IMR-90 (cell line): ENCODE results near the gene SKP1. TPM values are rescaled to one million over a fixed set of nuclear protein-coding genes. Genes with fewer than 3 reads are reported as not detected.

Experiments used
- ATAC-seq: fragments of 200-7000 bp; cut with Tn5 transposase; 2 replicates; pipeline ENCODE4 v1.9.1; 2020; ENCODE audit warnings: low read depth, mild to moderate bottlenecking, moderate library complexity
- BruUV-seq: library from RNA; stranded (reverse); fragments of 400-500 nt; replicated peaks from 2 replicates; lab custom pipeline; 2021; lab: Mats Ljungman, UMichigan
- CTCF ChIA-PET: fragments of 300-600 bp; formaldehyde crosslinking; extraction: SDS; loops from one replicate; lab custom pipeline; 2021; ENCODE audit warnings: antibody characterized with exemption; lab: Yijun Ruan, JAX
- POLR2A ChIA-PET: fragments of 300-600 bp; sonication (Branson Sonifier 250); formaldehyde crosslinking; loops from one replicate; lab custom pipeline; 2022; ENCODE audit warnings: antibody characterized with exemption; ENCODE audit not compliant: unreplicated experiment; lab: Charles Lee
- DNase-seq: peaks from one replicate; pipeline ENCODE4 v3.0.0; 2013
- H2AFZ ChIP-seq: replicated peaks from 2 replicates; pipeline ENCODE3; 2013; ENCODE audit warnings: low read length, mild to moderate bottlenecking; ENCODE audit not compliant: poor library complexity
- H2AK5ac ChIP-seq: 2 replicates; pipeline ENCODE4 v1.6.1; 2013; ENCODE audit warnings: low read depth, low read length, inconsistent platforms
- H2AK9ac ChIP-seq: replicated peaks from 2 replicates; pipeline ENCODE3; 2013; ENCODE audit warnings: mild to moderate bottlenecking, low read depth, low read length, moderate library complexity; ENCODE audit not compliant: poor library complexity
- H2BK120ac ChIP-seq: 2 replicates; pipeline ENCODE4 v1.6.1; 2013; ENCODE audit warnings: low read depth, low read length, inconsistent platforms
- H2BK15ac ChIP-seq: 3 replicates; pipeline ENCODE4 v1.6.1; 2013; ENCODE audit warnings: low read depth, low read length, inconsistent platforms
- H2BK20ac ChIP-seq: 2 replicates; pipeline ENCODE4 v1.6.1; 2013; ENCODE audit warnings: low read depth, mild to moderate bottlenecking, inconsistent platforms, low read length, moderate library complexity
- H2BK5ac ChIP-seq: 2 replicates; pipeline ENCODE4 v1.6.1; 2013; ENCODE audit warnings: mild to moderate bottlenecking, low read depth, low read length, inconsistent platforms; ENCODE audit not compliant: poor library complexity, severe bottlenecking
- H3K14ac ChIP-seq: replicated peaks from 2 replicates; pipeline ENCODE4 v1.6.1; 2013; ENCODE audit warnings: low read depth, low read length, inconsistent platforms
- H3K18ac ChIP-seq: 2 replicates; pipeline ENCODE4 v1.6.1; 2013; ENCODE audit warnings: low read depth, low read length, control low read depth
- H3K23ac ChIP-seq: 2 replicates; pipeline ENCODE4 v1.6.1; 2013; ENCODE audit warnings: low read depth, low read length, inconsistent platforms
- H3K27ac ChIP-seq: 2 replicates; pipeline ENCODE4 v1.5.1; 2013; ENCODE audit warnings: mild to moderate bottlenecking, control low read depth, low read length; ENCODE audit not compliant: insufficient read depth
- H3K27me3 ChIP-seq: 2 replicates; pipeline ENCODE4 v1.6.1; 2013; ENCODE audit warnings: low read length; ENCODE audit not compliant: control insufficient read depth, insufficient read depth
- H3K36me3 ChIP-seq: 2 replicates; pipeline ENCODE4 v1.6.1; 2013; ENCODE audit warnings: low read length, mixed read lengths; ENCODE audit not compliant: control insufficient read depth, insufficient read depth
- H3K4ac ChIP-seq: 2 replicates; pipeline ENCODE4 v1.6.1; 2013; ENCODE audit warnings: low read depth, low read length, inconsistent platforms
- H3K4me1 ChIP-seq: 2 replicates; pipeline ENCODE4 v1.6.1; 2013; ENCODE audit warnings: low read length, mixed read lengths; ENCODE audit not compliant: control insufficient read depth, insufficient read depth
- H3K4me2 ChIP-seq: 2 replicates; pipeline ENCODE4 v1.6.1; 2013; ENCODE audit warnings: low read depth, mild to moderate bottlenecking, control low read depth, low read length, moderate library complexity
- H3K4me3 ChIP-seq: 2 replicates; pipeline ENCODE4 v1.5.1; 2013; ENCODE audit warnings: low read depth, mild to moderate bottlenecking, control low read depth, low read length, moderate library complexity; ENCODE audit not compliant: insufficient read depth
- H3K56ac ChIP-seq: 2 replicates; pipeline ENCODE4 v1.6.1; 2013; ENCODE audit warnings: low read length, inconsistent platforms; ENCODE audit not compliant: insufficient read depth; ENCODE audit errors: extremely low read depth
- H3K79me1 ChIP-seq, 2 experiments: 2 replicates each; pipeline ENCODE4 v1.6.1; 2013; ENCODE audit warnings: low read length in 2 of 2, inconsistent platforms in 1 of 2, low read depth in 1 of 2
- H3K9ac ChIP-seq: 2 replicates; pipeline ENCODE4 v1.6.1; 2013; ENCODE audit warnings: low read depth, low read length, control low read depth
- H3K9me1 ChIP-seq: 2 replicates; pipeline ENCODE4 v1.6.1; 2013; ENCODE audit warnings: low read length, inconsistent platforms; ENCODE audit not compliant: insufficient read depth
- H3K9me3 ChIP-seq: 2 replicates; pipeline ENCODE4 v1.6.1; 2013; ENCODE audit warnings: low read length; ENCODE audit not compliant: control insufficient read depth, insufficient read depth
- H4K20me1 ChIP-seq: 2 replicates; pipeline ENCODE4 v1.6.1; 2013; ENCODE audit warnings: low read length, inconsistent platforms; ENCODE audit not compliant: insufficient read depth
- H4K5ac ChIP-seq: 2 replicates; pipeline ENCODE4 v1.6.1; 2013; ENCODE audit warnings: mild to moderate bottlenecking, low read depth, low read length, control low read depth
- H4K8ac ChIP-seq, 2 experiments: 2 replicates each; pipeline ENCODE4 v1.6.1; 2013; ENCODE audit warnings: low read depth in 2 of 2, low read length in 2 of 2, control low read depth in 1 of 2, inconsistent platforms in 1 of 2
- H4K91ac ChIP-seq: 2 replicates; pipeline ENCODE4 v1.6.1; 2013; ENCODE audit warnings: low read depth, low read length, inconsistent platforms; ENCODE audit not compliant: insufficient read depth
- CTCF ChIP-seq: conservative IDR thresholded peaks from 2 replicates; pipeline ENCODE4 v1.5.1; 2012; ENCODE audit warnings: mild to moderate bottlenecking, low read depth, low read length, improper control_type of control experiment
- RFX5 ChIP-seq: IDR thresholded peaks from 2 replicates; pipeline ENCODE4 v1.8.0; 2012; ENCODE audit warnings: low read depth, mild to moderate bottlenecking, low read length, moderate library complexity
- WGBS, 2 experiments: methylation state at CpG; one replicate each; pipeline versions ENCODE4 v1.1.5 to v1.1.7; 2013; ENCODE audit warnings: missing lambda C conversion rate in 2 of 2; ENCODE audit not compliant: insufficient read length in 1 of 2; ENCODE audit errors: extremely low coverage in 2 of 2; 5-methylcytosine and 5-hydroxymethylcytosine counted together
- dilution Hi-C: fragments of 300-500 bp; cut with HindIII; formaldehyde crosslinking; loops from one replicate; pipeline ENCODE4 v1.14.3; 2018; ENCODE audit warnings: low sequenced_read_pairs; ENCODE audit not compliant: unreplicated experiment
- in situ Hi-C: fragments of 300-500 bp; cut with MboI; formaldehyde crosslinking; loops from 3 replicates; pipeline ENCODE4 v1.14.3; 2019; ENCODE audit warnings: low sequenced_read_pairs, inconsistent platforms, mixed read lengths
- intact Hi-C: fragments of 100-400 bp; cut with micrococcal nuclease; formaldehyde crosslinking; loops from 2 replicates; pipeline ENCODE4 v1.10.0; 2022
- polyA plus RNA-seq, 3 experiments: library from polyadenylated mRNA; depleted of rRNA; stranded (reverse); fragments of >200 nt; gene quantifications; 2 replicates each; pipeline ENCODE4 v1.2.3, GENCODE V29; 2012; ENCODE audit warnings: low replicate concordance in 1 of 3
- total RNA-seq: library from RNA; depleted of rRNA; stranded (reverse); fragments of >200 nt; gene quantifications from 2 replicates; pipeline ENCODE4 v1.2.3, GENCODE V29; 2012

The SKP1 gene
- total and polyA plus RNA-seq, 2 of the 4 experiments (the other 2 are of a cell fraction): 206 to 618 TPM

- ChIA-PET CTCF (interaction anchor here (0.6 to 1.1 kb wide), 2 partner anchors 9 to 97 kb away, joined by 3 to 4 read pairs; no protein-coding TSS in a partner anchor), POLR2A (no interaction called here)
- Histone ChIP-seq H2BK20ac (no peak overlapping the region), H3K4me3 (no peak overlapping the region), H3K9me1 (peaks cover 10% of the 10 kb centered on the region; the same call in 1 of the 2 replicates), H2AK5ac (no peak overlapping the region), H3K14ac (no peak overlapping the region), H2BK120ac (no peak overlapping the region), H4K91ac (no peak overlapping the region), H2AK9ac (peak overlapping the region; percentile 45), H3K18ac (no peak overlapping the region), H2BK5ac (no peak overlapping the region), H2BK15ac (no peak overlapping the region), H4K8ac (no peak overlapping the region), H3K23ac (no peak overlapping the region), H3K27me3 (no peaks in the 10 kb centered on the region), H3K79me1 (peaks cover 43 to 95% of the 10 kb centered on the region in 2 experiments), H3K36me3 (peaks cover 47% of the 10 kb centered on the region), H2AFZ (no peak overlapping the region), H4K20me1 (peaks cover 60% of the 10 kb centered on the region), H3K9me3 (no peaks in the 10 kb centered on the region), H4K5ac (no peak overlapping the region), H3K27ac (no peak overlapping the region), H3K4ac (no peak overlapping the region), H3K4me2 (no peak overlapping the region), H3K9ac (no peak overlapping the region), H3K56ac (no peak overlapping the region), H3K4me1 (peaks cover 13% of the 10 kb centered on the region)
- DNase-seq (no peak), ATAC-seq (no peak)
- no TSS peak for BruUV-seq
- dilution Hi-C loops (no loop called here), intact Hi-C loops (no loop called here), in situ Hi-C loops (loop anchor here (5.0 kb wide), 1 partner anchor 94 kb away; no protein-coding TSS in a partner anchor)
- no CpG with 5 or more reads among the region's 2 CpGs for WGBS, 2 experiments
- TF ChIP-seq RFX5 (0 out of 2 replicates have a peak, but pooled peaks have one; percentile 8), CTCF (no peak)
Observed at GRCh38 chr5:134136221-134136631, 40.5 kb downstream of the SKP1 start.
